ENCODE measurements around the gene AMFR.

AMFR gene

GRCh38 chr16:56364865-56365264 is 60.5 kb downstream of the AMFR start:
- Mint-ChIP-seq H3K9me3 (no peaks in the 10 kb centered on the region), H3K36me3 (peaks cover 69% of the 10 kb centered on the region), H3K4me3 (no peak overlapping the region), H3K4me1 (peaks cover 3% of the 10 kb centered on the region), H3K27me3 (no peaks in the 10 kb centered on the region), H3K27ac (no peak overlapping the region)
- no peak for ATAC-seq

- no peak for ATAC-seq
- no peak overlapping the region for H3K4me3 Mint-ChIP-seq
- no peaks in the 10 kb centered on the region for H3K9me3 Mint-ChIP-seq
- H3K27ac Mint-ChIP-seq: no peak overlapping the region
- peaks cover 6% of the 10 kb centered on the region for H3K4me1 Mint-ChIP-seq
- peaks cover 71% of the 10 kb centered on the region for H3K36me3 Mint-ChIP-seq
- H3K27me3 Mint-ChIP-seq: no peaks in the 10 kb centered on the region
Observed at GRCh38 chr16:56363781-56364565, 61.4 kb downstream of the AMFR start.

GRCh38 chr16:56363181-56363716 is 62.1 kb downstream of the AMFR start:
- no peak overlapping the region for H3K4me3 Mint-ChIP-seq
- H3K36me3 Mint-ChIP-seq: peaks cover 67% of the 10 kb centered on the region
- no peak overlapping the region for H3K27ac Mint-ChIP-seq

GRCh38 chr16:56362706-56363105 is 62.6 kb downstream of the AMFR start:
- H3K27me3 Mint-ChIP-seq: no peaks in the 10 kb centered on the region
- no peaks in the 10 kb centered on the region for H3K9me3 Mint-ChIP-seq
- H3K4me1 Mint-ChIP-seq: peaks cover 13% of the 10 kb centered on the region
- peak overlapping the region; percentile 13 for H3K27ac Mint-ChIP-seq
- peaks cover 67% of the 10 kb centered on the region for H3K36me3 Mint-ChIP-seq
- ATAC-seq: no peak
- no peak overlapping the region for H3K4me3 Mint-ChIP-seq

More at GRCh38 chr16:56363181-56363716, 62.1 kb downstream of the AMFR start:
- no peak for ATAC-seq
- Mint-ChIP-seq H3K4me1 (peaks cover 8% of the 10 kb centered on the region), H3K27me3 (no peaks in the 10 kb centered on the region), H3K9me3 (no peaks in the 10 kb centered on the region)

GRCh38 chr16:56362057-56362655 is 63.2 kb downstream of the AMFR start:
- Mint-ChIP-seq H3K4me1 (peaks cover 19% of the 10 kb centered on the region), H3K36me3 (peaks cover 62% of the 10 kb centered on the region), H3K9me3 (no peaks in the 10 kb centered on the region), H3K27ac (peak overlapping the region; percentile 13), H3K4me3 (no peak overlapping the region), H3K27me3 (no peaks in the 10 kb centered on the region)
- peak; percentile 20 for ATAC-seq

GRCh38 chr16:56360117-56361008 is 65.0 kb downstream of the AMFR start:
- Mint-ChIP-seq H3K9me3 (no peaks in the 10 kb centered on the region), H3K36me3 (peaks cover 53% of the 10 kb centered on the region), H3K4me3 (no peak overlapping the region), H3K27me3 (no peaks in the 10 kb centered on the region), H3K27ac (no peak overlapping the region), H3K4me1 (peaks cover 32% of the 10 kb centered on the region)
- ATAC-seq: no peak

- no peaks in the 10 kb centered on the region for H3K27me3 Mint-ChIP-seq
- peak overlapping the region; percentile 83 for H3K27ac Mint-ChIP-seq
- H3K4me3 Mint-ChIP-seq: peak overlapping the region; percentile 60
- H3K4me1 Mint-ChIP-seq: peaks cover 32% of the 10 kb centered on the region
- ATAC-seq: no peak
- H3K36me3 Mint-ChIP-seq: peaks cover 28% of the 10 kb centered on the region
- no peaks in the 10 kb centered on the region for H3K9me3 Mint-ChIP-seq
Observed at GRCh38 chr16:56357765-56358322, 67.5 kb downstream of the AMFR start.

- Mint-ChIP-seq H3K27ac (peak overlapping the region; percentile 83), H3K4me3 (peak overlapping the region; percentile 79)
Observed at GRCh38 chr16:56357241-56357764, 68.0 kb downstream of the AMFR start.

GRCh38 chr16:56356276-56357240 is 68.8 kb downstream of the AMFR start:
- Mint-ChIP-seq H3K4me1 (peaks cover 32% of the 10 kb centered on the region), H3K27me3 (peaks cover 9% of the 10 kb centered on the region), H3K36me3 (peaks cover 16% of the 10 kb centered on the region), H3K9me3 (no peaks in the 10 kb centered on the region), H3K4me3 (peak overlapping the region; percentile 79), H3K27ac (peak overlapping the region; percentile 83)
- peak; percentile 88 for ATAC-seq

More at GRCh38 chr16:56357241-56357764, 68.0 kb downstream of the AMFR start:
- Mint-ChIP-seq H3K27me3 (peaks cover 2% of the 10 kb centered on the region), H3K9me3 (no peaks in the 10 kb centered on the region), H3K4me1 (peaks cover 32% of the 10 kb centered on the region), H3K36me3 (peaks cover 22% of the 10 kb centered on the region)
- peak; percentile 28 for ATAC-seq

- ATAC-seq: no peak
- peak overlapping the region; percentile 83 for H3K27ac Mint-ChIP-seq
- H3K27me3 Mint-ChIP-seq: peaks cover 17% of the 10 kb centered on the region
- peak overlapping the region; percentile 79 for H3K4me3 Mint-ChIP-seq
- peaks cover 13% of the 10 kb centered on the region for H3K36me3 Mint-ChIP-seq
- peaks cover 32% of the 10 kb centered on the region for H3K4me1 Mint-ChIP-seq
- no peaks in the 10 kb centered on the region for H3K9me3 Mint-ChIP-seq
Observed at GRCh38 chr16:56355786-56356275, 69.5 kb downstream of the AMFR start.

- no peak overlapping the region for H3K27ac Mint-ChIP-seq
- no peak overlapping the region for H3K4me3 Mint-ChIP-seq
- peaks cover 6% of the 10 kb centered on the region for H3K36me3 Mint-ChIP-seq
- H3K27me3 Mint-ChIP-seq: peaks cover 17% of the 10 kb centered on the region
- ATAC-seq: no peak
- H3K9me3 Mint-ChIP-seq: no peaks in the 10 kb centered on the region
- H3K4me1 Mint-ChIP-seq: peaks cover 32% of the 10 kb centered on the region
Observed at GRCh38 chr16:56355221-56355620, 70.1 kb downstream of the AMFR start.

GRCh38 chr16:56354746-56355145 is 70.6 kb downstream of the AMFR start:
- Mint-ChIP-seq H3K9me3 (no peaks in the 10 kb centered on the region), H3K36me3 (peaks cover 2% of the 10 kb centered on the region), H3K27ac (no peak overlapping the region), H3K4me3 (no peak overlapping the region), H3K4me1 (peaks cover 28% of the 10 kb centered on the region), H3K27me3 (peaks cover 22% of the 10 kb centered on the region)
- ATAC-seq: no peak

- H3K4me1 Mint-ChIP-seq: peaks cover 26% of the 10 kb centered on the region
- H3K36me3 Mint-ChIP-seq: no peaks in the 10 kb centered on the region
- H3K27me3 Mint-ChIP-seq: peaks cover 26% of the 10 kb centered on the region
- ATAC-seq: no peak
- no peak overlapping the region for H3K27ac Mint-ChIP-seq
- no peak overlapping the region for H3K4me3 Mint-ChIP-seq
- H3K9me3 Mint-ChIP-seq: no peaks in the 10 kb centered on the region
Observed at GRCh38 chr16:56354016-56354415, 71.3 kb downstream of the AMFR start.
